Spleen (tissue), 11 donors: ENCODE data around the gene SIRPA. TPM values are rescaled to one million over a fixed set of nuclear protein-coding genes. Genes with fewer than 3 reads are reported as not detected.

Source experiments
- DNase-seq: peaks from one replicate; pipeline ENCODE4 v3.0.0-alpha.2; 2020
- H3K27ac ChIP-seq, 8 donors: fragments of 200-600 bp; sonication (generic) in 7 of 8; 1 replicate in 4 of 8; 2 replicates in 4 of 8; pipeline versions ENCODE4 v1.5.0 to v1.8.0; 2016 to 2021; ENCODE audit warnings: inconsistent platforms in 4 of 8, mild to moderate bottlenecking in 4 of 8, moderate library complexity in 1 of 8
- H3K27me3 ChIP-seq, 7 donors: fragments of 200-600 bp; sonication (generic) in 6 of 7; replicated peaks in 1 of 7; 1 replicate in 4 of 7; 2 replicates in 3 of 7; pipeline versions ENCODE4 v1.5.0 to v1.8.0; 2016 to 2021; ENCODE audit warnings: inconsistent platforms in 3 of 7, mild to moderate bottlenecking in 1 of 7
- H3K36me3 ChIP-seq, 6 donors: fragments of 200-600 bp; sonication (generic) in 5 of 6; 1 replicate in 4 of 6; 2 replicates in 2 of 6; pipeline versions ENCODE4 v1.5.0 to v1.8.0; 2016 to 2021; ENCODE audit warnings: inconsistent platforms in 2 of 6
- H3K4me1 ChIP-seq, 6 donors: fragments of 200-600 bp; sonication (generic) in 5 of 6; 1 replicate in 3 of 6; 2 replicates in 3 of 6; pipeline versions ENCODE4 v1.5.0 to v1.8.0; 2016 to 2021; ENCODE audit warnings: inconsistent platforms in 3 of 6
- H3K4me3 ChIP-seq, 8 donors: fragments of 200-600 bp; sonication (generic) in 7 of 8; 1 replicate in 4 of 8; 2 replicates in 4 of 8; pipeline versions ENCODE4 v1.5.0 to v1.8.0; 2016 to 2021; ENCODE audit warnings: inconsistent platforms in 4 of 8, mild to moderate bottlenecking in 4 of 8, moderate library complexity in 2 of 8
- H3K9me3 ChIP-seq, 8 donors: fragments of 200-600 bp; sonication (generic) in 7 of 8; 1 replicate in 4 of 8; 2 replicates in 4 of 8; pipeline versions ENCODE4 v1.5.0 to v1.8.0; 2016 to 2021; ENCODE audit warnings: inconsistent platforms in 4 of 8
- POLR2A ChIP-seq, 3 donors: fragments of 450-650 bp; IDR thresholded peaks; one replicate each; pipeline ENCODE4 v1.5.1; 2017; ENCODE audit warnings: antibody characterized with exemption in 3 of 3, mild to moderate bottlenecking in 1 of 3
- POLR2AphosphoS5 ChIP-seq, 3 donors: sonication (generic); formaldehyde crosslinking; IDR thresholded peaks; one replicate each; pipeline ENCODE4 v1.5.1; 2017; ENCODE audit warnings: antibody characterized with exemption in 3 of 3
- WGBS, 5 donors: extraction: QIAGEN DNeasy Blood & Tissue Kit in 3 of 5; methylation state at CpG; one replicate each; pipeline versions ENCODE4 v1.1.5 to v1.1.7; 2013 to 2018; 5-methylcytosine and 5-hydroxymethylcytosine counted together
- intact Hi-C: fragments of 100-400 bp; cut with DNase I; formaldehyde crosslinking; loops from one replicate; pipeline ENCODE4 v1.15.0; 2023; ENCODE audit warnings: low total_unique reads
- polyA plus RNA-seq, 3 donors: library from polyadenylated mRNA; stranded (reverse); fragments of 200-250 nt; gene quantifications; one replicate each; pipeline ENCODE4 v1.2.1, GENCODE V29; 2013
- total RNA-seq, 7 donors: library from RNA; depleted of rRNA in 3 of 7; stranded (reverse); fragments of >200 nt in 3 of 7; fragmentation: NEBNext Ultra II Directional in 4 of 7; extraction: Animal tissue kit (Norgen Biotek cat#: 25700) in 4 of 7; gene quantifications; one replicate each; pipeline versions ENCODE4 v1.1.0 to v1.2.1, GENCODE V29; 2016 to 2021
- TF ChIP-seq, protein P1 (sequence below), 11 experiments: fragments of 200-600 bp in 7 of 11; fragments of 450-650 bp in 4 of 11; sonication (generic) in 4 of 11; IDR thresholded peaks in 8 of 11; conservative IDR thresholded peaks in 3 of 11; 1 replicate in 7 of 11; 2 replicates in 4 of 11; pipeline versions ENCODE4 v1.4.0 to v1.8.0; 2016 to 2021; ENCODE audit warnings: antibody characterized with exemption in 11 of 11, inconsistent platforms in 4 of 11, mild to moderate bottlenecking in 1 of 11
- donor health status: healthy with polysubstance abuse.
- donor health status: DM: no; HTN: no; CAD: no; lungs with moderate emphysema.
- donor health status: DM: no; HTN: no; CAD: no.
- donor health status: Bipolar disorder and iron deficiency.
- donor health status: healthy.
- donor health status: DM: no; HTN: no; CAD: no.
- donor health status: DM: yes; HTN: yes; CAD: no.

Gene SIRPA
- total and polyA plus RNA-seq, 10 donors = 9.8 to 104 (median 38.4) TPM

DNA sequence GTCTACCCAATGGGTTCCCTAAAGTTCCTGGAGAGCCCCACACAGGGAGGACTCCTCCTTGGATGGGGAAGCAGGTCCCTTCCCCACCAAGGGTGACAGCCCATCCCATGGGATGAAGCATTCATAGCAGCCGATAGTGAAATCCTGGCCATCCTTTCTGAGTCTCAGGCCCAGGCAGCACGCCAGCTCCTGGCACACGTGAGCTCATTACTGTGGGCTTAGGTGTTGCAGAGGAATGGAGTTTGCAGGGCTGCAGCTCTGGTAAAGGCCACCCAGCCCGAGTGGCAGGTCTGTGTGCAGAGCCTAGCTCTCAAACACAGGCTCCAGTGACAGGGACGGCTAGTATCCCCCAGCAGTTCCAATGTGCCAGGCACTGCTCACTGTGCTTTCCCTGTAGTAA lies 31.0 kb downstream of the SIRPA start:
- Histone ChIP-seq H3K4me1 (peaks cover 0 to 8% (median 0%) of the 10 kb centered on the region in 6 donors), H3K27me3 (peaks cover 0 to 9% (median 0%) of the 10 kb centered on the region in 7 donors), H3K27ac (no peak overlapping the region), H3K4me3 (no peak overlapping the region), H3K9me3 (no peaks in the 10 kb centered on the region), H3K36me3 (peaks cover 0 to 100% (median 10%) of the 10 kb centered on the region in 6 donors)
- WGBS, 5 donors = 86 to 95% (median 88%) methylated on average over 4 to 5 of the region's 5 CpGs
- DNase-seq = no peak
- TF ChIP-seq POLR2AphosphoS5 (IDR thresholded peaks at IDR 0.05) = no peak
- TF ChIP-seq, protein P1, sequence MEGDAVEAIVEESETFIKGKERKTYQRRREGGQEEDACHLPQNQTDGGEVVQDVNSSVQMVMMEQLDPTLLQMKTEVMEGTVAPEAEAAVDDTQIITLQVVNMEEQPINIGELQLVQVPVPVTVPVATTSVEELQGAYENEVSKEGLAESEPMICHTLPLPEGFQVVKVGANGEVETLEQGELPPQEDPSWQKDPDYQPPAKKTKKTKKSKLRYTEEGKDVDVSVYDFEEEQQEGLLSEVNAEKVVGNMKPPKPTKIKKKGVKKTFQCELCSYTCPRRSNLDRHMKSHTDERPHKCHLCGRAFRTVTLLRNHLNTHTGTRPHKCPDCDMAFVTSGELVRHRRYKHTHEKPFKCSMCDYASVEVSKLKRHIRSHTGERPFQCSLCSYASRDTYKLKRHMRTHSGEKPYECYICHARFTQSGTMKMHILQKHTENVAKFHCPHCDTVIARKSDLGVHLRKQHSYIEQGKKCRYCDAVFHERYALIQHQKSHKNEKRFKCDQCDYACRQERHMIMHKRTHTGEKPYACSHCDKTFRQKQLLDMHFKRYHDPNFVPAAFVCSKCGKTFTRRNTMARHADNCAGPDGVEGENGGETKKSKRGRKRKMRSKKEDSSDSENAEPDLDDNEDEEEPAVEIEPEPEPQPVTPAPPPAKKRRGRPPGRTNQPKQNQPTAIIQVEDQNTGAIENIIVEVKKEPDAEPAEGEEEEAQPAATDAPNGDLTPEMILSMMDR (IDR thresholded peaks at IDR 0.05 in 8 of 11, conservative IDR thresholded peaks at IDR 0.05 in 3 of 11) = no peak
- TF ChIP-seq POLR2A (IDR thresholded peaks at IDR 0.05) = no peak
- intact Hi-C loops = no loop called here

DNA sequence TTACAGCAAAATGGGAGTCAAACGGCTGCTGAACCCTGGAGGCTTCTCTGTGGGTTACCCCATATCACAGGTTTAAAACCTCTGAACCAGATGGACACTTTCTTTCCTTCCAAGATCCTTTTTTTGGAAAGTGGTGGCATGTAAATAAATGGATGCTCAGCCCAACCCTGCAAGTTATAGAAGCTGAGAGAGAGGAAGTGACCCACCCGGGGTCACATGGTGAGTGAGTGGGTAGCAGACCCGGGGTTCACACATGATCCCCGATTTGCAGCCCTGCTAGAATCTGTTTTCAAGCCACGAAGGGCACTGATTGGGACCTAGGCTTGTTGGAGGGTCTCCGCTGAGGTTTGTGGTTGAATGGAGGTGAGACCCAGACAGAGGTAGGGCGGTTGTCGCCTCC lies 32.0 kb downstream of the SIRPA start:
- H3K27ac ChIP-seq = no peak overlapping the region
- no peak for TF ChIP-seq POLR2A (IDR thresholded peaks at IDR 0.05)
- TF ChIP-seq, protein P1 (IDR thresholded peaks at IDR 0.05 in 8 of 11, conservative IDR thresholded peaks at IDR 0.05 in 3 of 11) = no peak
- no peak for TF ChIP-seq POLR2AphosphoS5 (IDR thresholded peaks at IDR 0.05)

DNA sequence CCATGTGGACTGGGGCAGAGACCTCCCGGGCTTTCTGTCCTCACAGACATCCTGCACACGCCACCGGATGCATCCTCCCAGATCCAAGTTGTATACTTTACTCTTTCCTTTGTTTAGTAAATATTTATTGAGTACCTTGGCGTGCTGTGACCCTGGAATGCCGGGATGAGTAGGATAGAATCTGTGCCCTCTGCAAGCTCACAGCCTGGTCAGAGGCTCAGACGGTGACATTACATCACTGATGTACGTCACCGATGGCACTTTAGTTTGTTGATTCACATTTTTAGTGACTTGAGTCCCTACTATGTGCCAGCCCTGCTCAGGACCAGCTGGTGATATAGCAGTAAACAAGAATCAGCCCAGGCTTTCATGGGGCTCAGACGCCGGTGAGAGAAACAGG lies 32.9 kb downstream of the SIRPA start:
- H3K9me3 ChIP-seq = no peaks in the 10 kb centered on the region
- intact Hi-C loops = no loop called here
- H3K4me3 ChIP-seq = no peak overlapping the region
- H3K27me3 ChIP-seq = peaks cover 0 to 20% (median 0%) of the 10 kb centered on the region in 7 donors
- H3K36me3 ChIP-seq = peaks cover 0 to 98% (median 7%) of the 10 kb centered on the region in 6 donors
- no peak overlapping the region for H3K27ac ChIP-seq
- WGBS, 5 donors = 87 to 95% (median 89%) methylated on average over 10 of the region's 10 CpGs
- no peak for TF ChIP-seq POLR2AphosphoS5 (IDR thresholded peaks at IDR 0.05)
- no peak for TF ChIP-seq POLR2A (IDR thresholded peaks at IDR 0.05)
- TF ChIP-seq, protein P1 (IDR thresholded peaks at IDR 0.05 in 8 of 11, conservative IDR thresholded peaks at IDR 0.05 in 3 of 11) = no peak
- H3K4me1 ChIP-seq = peaks cover 0 to 8% (median 0%) of the 10 kb centered on the region in 6 donors
- no peak for DNase-seq

More for the DNA sequence above, 32.0 kb downstream of the SIRPA start:
- Histone ChIP-seq H3K27me3 (peaks cover 0 to 14% (median 0%) of the 10 kb centered on the region in 7 donors), H3K9me3 (no peaks in the 10 kb centered on the region), H3K4me3 (no peak overlapping the region), H3K36me3 (peaks cover 0 to 100% (median 10%) of the 10 kb centered on the region in 6 donors), H3K4me1 (peaks cover 0 to 8% (median 0%) of the 10 kb centered on the region in 6 donors)
- no peak for DNase-seq
- WGBS, 5 donors = 56 to 67% (median 61%) methylated on average over 8 of the region's 8 CpGs
- intact Hi-C loops = no loop called here

DNA sequence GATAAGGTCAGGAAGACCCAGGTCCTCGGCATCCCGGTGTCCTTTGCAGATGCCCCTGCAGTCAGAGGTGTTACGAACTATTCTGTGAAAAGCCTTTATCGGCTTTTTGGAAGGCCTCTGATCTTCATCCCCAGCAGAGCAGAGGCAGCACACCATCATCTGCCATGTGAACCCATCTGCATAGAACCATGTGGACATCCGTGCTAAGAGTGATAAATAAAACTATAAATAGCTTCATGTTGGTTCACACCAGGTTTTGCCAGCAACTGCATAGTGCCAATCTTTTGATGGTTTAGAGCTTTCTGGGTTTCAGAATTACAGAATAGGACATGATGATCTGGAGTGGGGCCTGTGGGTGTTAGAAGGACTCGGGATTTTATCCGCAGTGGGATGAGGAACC lies 33.6 kb downstream of the SIRPA start:
- peaks cover 0 to 24% (median 0%) of the 10 kb centered on the region in 7 donors for H3K27me3 ChIP-seq
- no peaks in the 10 kb centered on the region for H3K9me3 ChIP-seq
- no peak overlapping the region for H3K27ac ChIP-seq
- 84 to 95% (median 93%) methylated on average over 7 of the region's 7 CpGs for WGBS, 5 donors
- H3K4me1 ChIP-seq = peaks cover 0 to 8% (median 0%) of the 10 kb centered on the region in 6 donors
- no peak overlapping the region for H3K4me3 ChIP-seq
- TF ChIP-seq POLR2AphosphoS5 (IDR thresholded peaks at IDR 0.05) (no peak), POLR2A (IDR thresholded peaks at IDR 0.05) (no peak)
- TF ChIP-seq, protein P1 (IDR thresholded peaks at IDR 0.05 in 8 of 11, conservative IDR thresholded peaks at IDR 0.05 in 3 of 11) = no peak
- DNase-seq = no peak
- H3K36me3 ChIP-seq = peaks cover 0 to 98% (median 6%) of the 10 kb centered on the region in 6 donors
- intact Hi-C loops = no loop called here
